ENCODE data around the gene CTNNA3.

Gene CTNNA3

GRCh38 chr10:66167816-66168215 lies 1528.2 kb downstream of the CTNNA3 start:
- no peak for DNase-seq

DNA sequence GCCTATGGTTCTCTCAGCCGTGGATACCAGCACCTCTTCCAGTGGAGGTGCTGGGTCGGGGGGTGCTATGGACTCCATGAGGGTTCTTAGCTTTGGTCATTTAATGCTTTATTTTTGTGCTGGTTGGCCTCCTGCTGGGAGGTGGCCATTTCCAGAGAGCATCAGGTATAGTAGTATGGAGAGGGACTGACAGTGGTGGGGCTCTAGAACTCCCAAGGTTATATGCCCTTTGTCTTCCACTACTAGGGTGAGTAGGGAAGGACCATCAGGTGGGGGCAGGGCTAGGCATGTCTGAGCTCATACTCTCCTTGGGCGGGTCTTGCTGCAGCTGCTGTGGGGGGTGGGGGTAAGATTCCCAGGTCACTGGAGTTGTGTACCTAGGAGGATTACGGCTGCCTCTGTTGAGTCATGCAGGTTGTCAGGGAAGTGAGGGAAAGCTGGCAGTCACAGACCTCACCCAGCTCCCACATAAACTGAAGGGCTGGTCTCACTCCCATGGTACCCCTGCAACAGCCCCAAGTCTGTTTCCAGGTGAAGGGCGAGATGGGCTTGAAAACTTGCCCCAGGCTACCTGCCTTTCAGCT lies 1533.3 kb downstream of the CTNNA3 start:
- no peak for DNase-seq

DNA sequence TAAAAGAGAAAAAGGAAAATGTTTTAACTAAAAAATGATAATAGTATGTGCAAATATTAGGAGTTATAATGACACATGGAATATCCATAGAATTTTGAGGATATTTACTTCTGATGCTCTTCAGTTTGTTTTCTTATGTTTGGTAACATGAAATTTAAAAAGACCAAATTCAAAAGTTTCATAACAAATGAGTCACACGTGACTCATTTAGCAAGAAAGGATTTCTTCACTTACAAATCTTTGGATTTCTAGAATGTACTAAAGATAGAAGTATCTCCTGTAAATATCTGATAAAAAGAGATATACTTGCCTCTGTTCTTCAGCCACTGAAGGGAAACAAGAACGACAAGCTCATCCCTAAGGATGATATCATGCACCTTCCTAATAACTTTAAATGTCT lies 1544.6 kb downstream of the CTNNA3 start:
- no peak for DNase-seq

GRCh38 chr10:66148312-66148711 lies 1547.7 kb downstream of the CTNNA3 start:
- DNase-seq: no peak

DNA sequence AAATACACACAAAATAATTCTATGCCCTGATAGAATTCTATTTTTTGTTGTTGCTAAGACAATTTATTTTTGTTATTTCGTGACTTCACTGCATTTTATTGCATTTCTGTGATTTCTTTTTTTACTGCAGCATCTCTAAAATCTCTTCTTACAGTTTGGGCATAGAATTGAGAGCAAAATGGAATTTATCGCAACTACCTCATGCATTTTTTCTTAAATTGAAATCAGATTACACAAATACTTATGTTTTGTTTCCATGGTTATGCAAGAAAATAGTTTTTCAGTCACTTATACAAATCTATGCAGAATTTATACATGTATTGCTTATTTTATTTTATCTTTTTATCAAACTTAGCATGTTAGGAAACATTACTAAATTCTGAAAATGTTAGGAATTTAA lies 1552.0 kb downstream of the CTNNA3 start:
- no peak for DNase-seq

GRCh38 chr10:66102756-66103155 lies 1593.2 kb downstream of the CTNNA3 start:
- no peak for DNase-seq

DNA sequence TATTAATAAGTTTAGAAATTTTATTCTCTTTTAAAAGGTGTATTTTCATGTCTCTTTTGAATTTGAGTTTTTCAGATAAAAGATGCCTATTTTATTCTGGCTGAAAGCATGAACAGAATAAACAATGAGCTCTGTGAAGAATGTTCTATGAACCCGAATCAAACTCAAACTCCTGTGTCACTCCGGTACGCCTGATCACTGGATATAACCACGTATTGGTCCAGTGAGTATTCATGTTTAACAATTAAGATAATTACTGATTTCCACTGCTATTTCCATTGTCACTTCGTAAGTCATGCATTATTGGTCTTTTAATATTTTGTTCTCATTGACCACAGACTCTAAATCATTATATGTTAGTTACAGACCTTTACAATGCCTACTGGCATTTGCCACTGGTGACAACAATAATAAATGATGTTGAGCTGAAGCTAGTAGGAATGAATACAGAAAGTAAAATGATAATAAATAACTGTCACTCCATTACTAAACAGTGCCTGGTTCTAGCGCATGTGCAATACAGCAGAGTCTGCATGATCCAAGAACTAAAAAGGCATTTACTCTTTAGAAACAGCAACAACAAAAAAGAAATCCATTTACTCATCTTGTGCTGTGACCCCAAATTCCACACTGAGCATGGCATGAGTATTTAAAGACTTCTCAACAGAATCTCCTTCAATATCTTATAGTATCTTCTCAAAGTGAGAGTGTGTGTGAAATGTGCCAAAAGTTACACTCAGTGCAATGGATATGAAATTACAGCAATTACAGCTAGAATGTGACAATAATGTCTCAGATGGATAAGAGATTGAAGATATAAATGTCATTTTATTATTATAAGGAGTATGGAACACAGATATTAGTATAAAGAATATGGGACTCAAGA lies 1597.2 kb downstream of the CTNNA3 start:
- no peak for DNase-seq

DNA sequence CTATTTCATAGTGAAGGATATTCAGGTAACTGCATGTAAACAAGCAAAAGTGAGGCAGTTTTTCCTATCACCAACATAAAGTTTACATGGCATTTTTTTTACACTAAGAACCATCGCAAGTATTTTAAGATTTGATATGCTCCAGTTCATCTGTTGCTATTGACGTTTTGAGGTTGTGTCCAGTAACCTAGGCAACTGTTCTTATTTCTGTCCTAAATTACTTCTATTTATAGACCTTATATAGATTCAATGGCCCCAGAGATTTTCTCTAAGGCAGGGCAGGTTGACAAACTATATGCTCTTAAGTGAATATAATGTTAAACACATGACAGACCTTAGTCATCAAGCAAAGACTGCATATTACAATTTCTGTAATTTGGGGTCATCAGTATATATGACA lies 1600.4 kb downstream of the CTNNA3 start:
- DNase-seq: no peak

DNA sequence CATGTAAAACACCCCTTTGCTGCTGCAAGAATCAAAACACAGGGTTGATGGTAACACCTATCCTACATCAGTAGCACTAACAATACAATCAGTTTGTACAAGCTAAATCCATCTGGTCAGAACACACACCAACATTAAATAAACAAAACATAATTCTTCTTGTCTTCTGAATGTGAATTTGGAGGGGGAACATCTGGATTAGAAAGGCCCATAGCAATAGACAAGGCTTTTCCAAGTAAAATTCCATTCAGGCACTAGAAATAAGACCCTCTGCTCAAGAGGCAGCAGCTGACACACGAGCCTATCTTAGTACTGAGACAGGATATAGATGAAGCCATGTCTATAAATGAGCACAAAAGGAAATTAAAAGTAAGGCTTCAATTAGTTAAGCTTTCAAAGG lies 1610.1 kb downstream of the CTNNA3 start:
- no peak for DNase-seq

DNA sequence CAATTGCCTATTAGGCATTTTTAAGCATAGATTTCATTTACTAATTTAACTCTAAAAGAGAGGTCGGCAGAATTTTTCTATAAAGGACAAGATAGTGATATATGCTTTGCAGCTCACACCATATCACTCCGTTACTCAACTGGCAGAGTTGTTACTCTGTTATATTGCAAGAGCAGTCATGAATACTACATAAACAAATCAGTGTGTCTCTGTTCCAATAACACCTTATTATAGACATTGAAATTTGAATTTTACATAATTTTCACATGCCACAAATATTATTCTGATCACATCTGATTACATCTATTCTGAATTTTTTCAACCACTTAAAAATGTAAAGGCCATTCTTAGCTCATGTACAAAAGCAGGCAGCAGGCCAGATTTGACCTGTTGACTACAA lies 1624.1 kb downstream of the CTNNA3 start:
- DNase-seq: no peak

DNA sequence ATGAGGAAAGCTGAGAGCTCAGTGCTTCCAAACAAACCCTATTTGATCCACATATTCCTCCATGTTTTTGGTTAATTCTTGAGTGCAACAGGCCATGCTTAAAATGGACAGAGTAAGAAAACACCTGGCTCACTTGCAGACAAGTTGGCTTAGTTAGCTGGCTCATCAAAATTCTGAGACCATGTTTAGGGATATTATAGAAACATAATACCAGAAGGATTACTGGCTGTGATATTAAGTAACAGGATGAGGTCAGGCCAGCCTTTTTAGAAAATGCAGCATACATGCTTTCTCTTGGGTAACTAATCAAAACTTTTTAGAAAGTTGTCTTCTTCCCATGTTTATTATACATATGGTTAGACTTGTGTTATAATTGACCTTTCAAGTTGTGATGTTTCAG lies 1637.4 kb downstream of the CTNNA3 start:
- DNase-seq: no peak

DNA sequence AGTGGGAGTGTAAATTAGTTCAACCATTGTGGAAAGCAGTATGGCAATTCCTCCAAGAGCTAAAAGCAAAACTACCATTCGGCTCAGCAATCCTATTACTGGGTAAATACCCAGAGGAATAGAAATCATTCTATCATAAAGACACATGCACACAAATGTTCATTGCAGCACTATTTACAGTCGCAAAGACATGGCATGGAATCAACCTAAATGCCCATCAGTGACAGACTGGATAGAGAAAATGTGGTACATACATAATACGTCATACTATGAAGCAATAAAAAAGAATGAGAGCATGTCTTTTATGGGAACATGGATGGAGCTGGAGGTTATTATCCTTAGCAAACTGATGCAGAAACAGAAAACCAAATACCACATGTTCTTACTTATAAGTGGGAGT lies 1646.7 kb downstream of the CTNNA3 start:
- DNase-seq: no peak

DNA sequence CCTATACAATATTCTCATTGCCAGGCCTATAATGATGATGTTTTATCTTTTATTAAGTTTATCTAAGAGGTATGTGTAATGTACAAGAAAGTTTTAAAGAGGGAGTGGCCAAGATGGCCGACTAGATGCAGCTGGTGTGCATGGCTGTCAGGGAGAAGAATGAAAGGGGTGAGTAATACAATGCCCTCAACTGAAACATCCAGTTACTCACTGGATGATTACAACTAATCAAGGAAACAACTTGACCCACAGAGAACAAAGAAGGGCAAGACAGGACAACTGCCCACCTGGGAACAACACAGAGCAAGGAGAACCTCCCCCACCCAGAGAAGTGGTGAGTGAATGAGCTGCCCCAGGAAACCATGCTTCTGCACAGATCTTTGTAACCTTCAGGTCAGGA lies 1650.1 kb downstream of the CTNNA3 start:
- DNase-seq: no peak

GRCh38 chr10:66041771-66042170 lies 1654.2 kb downstream of the CTNNA3 start:
- DNase-seq: no peak

- no peak for DNase-seq
Measured at GRCh38 chr10:66038623-66039022, 1657.4 kb downstream of the CTNNA3 start.

DNA sequence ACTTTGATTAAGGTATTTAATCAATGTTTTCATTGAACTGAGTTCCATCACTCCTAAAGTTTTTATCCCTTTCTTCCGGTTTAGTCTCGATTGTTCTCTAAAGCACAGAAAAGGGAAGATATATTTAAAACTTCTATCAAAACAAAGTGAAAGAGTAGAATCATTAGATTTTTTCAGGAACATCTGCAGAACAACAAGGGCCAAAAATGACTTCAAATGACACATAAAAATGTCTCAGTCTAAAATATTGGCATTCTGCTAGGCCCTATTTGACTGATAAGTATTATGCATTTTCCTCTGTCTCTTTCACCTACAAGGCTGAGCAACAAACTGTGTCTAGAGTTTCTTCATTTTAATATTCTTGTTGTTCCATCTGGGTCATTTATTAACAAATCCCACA lies 1669.7 kb downstream of the CTNNA3 start:
- no peak for DNase-seq

DNA sequence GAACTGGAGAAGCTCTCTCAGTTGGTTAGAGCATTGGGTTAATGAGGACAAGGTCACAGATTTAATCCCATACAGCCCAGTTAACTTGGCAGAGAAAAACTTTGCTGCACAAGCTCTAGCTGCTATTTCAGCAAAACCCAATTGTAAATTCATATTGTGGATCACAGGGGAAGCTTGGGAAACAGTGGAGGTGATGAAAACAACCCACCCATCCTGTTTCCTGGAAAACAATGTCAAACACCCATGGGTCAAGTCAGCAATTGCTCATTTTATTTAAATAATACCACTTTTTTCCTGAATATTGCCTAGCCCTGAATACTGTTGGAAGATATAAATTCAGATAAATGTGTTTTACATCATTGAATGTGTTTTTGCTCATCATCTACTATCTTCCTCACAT lies 1670.8 kb downstream of the CTNNA3 start:
- no peak for DNase-seq

DNA sequence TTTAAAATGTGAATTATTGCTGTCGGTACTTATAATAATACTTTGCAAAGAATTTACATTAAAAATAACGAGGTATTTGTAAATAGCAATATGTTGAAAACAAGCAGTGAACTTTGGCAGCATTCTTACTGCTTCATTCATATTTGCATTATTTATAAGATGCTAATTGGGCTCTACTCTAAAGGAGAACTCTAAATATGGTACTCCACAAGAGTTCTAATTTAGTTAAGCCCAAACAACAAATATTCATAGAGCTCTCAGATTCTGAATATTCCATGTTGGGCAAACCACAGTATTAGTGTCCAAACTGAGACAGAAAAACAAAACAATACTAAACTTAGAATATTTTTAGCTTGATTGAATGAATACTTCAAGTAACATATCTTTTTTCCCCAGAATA lies 1674.6 kb downstream of the CTNNA3 start:
- no peak for DNase-seq

DNA sequence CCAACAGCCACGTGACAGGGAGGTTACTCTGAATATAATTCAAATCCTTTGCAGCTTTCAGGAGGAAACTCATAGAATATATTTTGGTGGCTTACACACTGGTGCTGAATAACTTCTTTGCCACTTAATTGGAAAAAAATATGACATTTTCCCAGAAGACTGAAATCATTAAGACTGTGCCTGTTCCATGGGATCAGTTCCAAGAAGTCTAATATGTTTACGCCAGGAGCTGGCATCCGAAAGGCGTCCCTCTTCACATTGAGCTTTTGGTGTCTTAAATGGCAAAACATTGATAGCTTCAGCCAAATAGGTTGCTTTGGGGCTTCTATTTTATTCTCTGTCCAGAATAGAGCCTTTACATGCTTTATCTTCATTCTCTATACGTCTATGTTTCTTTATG lies 1687.8 kb downstream of the CTNNA3 start:
- no peak for DNase-seq

- DNase-seq: no peak
Measured at GRCh38 chr10:66006411-66006810, 1689.6 kb downstream of the CTNNA3 start.

DNA sequence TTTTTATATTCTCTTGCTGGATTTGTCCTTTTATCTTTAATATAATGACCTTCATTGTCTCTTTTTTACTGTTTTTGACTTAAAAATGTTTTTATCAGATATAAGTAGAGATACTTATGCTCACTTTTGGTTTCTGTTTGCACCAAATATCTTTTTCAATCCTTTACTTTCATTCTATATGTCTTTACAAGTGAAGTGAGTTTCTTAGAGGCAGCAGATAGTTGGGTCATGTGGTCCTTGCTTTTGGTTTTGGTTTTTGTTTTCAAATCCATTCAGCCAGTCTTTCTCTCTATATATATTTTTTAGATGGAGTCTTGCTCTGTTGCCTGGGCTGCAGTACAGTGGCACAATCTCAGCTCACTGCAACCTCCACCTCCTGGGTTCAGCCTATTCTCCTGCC lies 1702.5 kb downstream of the CTNNA3 start:
- no peak for DNase-seq

GRCh38 chr10:65968871-65969270 lies 1727.1 kb downstream of the CTNNA3 start:
- DNase-seq: no peak

DNA sequence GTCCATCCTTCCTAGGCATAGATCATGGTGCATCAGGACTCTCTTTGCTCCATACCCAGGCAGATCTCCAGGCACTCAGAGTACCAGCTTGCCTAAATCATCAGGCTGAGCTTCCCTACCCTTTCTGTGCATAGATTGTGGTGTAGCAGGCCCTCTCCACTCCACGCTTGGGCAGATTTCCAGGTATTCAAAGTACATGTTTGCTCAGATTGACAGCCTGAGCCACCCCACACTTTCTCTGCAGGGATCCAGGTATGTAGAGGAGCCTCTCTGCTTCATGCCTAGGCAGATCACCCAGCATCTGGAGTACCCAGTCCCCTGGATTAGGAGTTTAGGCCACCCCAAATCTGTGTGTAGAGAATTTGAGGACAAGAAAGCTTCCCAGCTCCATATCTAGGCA lies 1727.6 kb downstream of the CTNNA3 start:
- no peak for DNase-seq

DNA sequence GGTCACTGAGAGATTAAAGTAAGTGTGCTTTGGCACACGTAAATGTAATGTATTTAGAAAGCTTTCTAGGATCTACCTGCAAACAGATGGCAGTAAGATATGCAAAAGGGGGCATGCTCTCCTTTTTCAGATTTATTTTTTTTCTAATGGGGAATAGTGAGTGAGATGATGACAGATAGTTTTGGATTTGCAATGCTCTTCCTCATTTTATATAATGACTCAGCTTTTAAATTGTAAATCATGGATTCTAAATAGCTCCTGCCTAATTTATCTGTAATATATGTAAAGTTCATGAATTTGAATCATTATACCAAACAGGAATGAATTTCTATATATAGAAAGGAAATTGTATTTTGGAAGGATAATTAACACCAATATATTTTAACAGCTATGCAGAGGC lies 1731.8 kb downstream of the CTNNA3 start:
- no peak for DNase-seq

DNA sequence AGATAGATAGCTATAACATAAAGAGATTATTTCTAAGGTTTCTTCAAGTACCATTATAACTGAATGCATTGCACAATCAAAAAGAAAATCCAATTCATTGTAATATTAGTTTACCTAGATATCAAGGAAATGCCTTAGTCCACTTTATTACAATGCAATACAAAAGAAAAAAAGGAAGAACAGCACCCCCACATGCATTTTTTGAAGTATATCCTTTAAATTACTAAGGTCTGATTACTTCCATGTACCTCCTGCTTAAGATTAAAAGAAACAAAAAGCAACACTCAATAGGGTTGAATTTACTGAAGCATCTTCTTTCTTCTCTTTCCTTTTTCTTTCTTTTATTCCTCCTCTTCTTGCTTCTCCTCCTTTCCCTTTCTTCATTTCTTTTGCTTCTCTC lies 1743.9 kb downstream of the CTNNA3 start:
- DNase-seq: no peak
